Right kidney (tissue), 1 donor: ENCODE data around the gene PLA2G1B.

ENCODE experiments used
- DNase-seq: peaks from one replicate; pipeline ENCODE4 v3.0.0-alpha.2; 2016

PLA2G1B gene

DNA sequence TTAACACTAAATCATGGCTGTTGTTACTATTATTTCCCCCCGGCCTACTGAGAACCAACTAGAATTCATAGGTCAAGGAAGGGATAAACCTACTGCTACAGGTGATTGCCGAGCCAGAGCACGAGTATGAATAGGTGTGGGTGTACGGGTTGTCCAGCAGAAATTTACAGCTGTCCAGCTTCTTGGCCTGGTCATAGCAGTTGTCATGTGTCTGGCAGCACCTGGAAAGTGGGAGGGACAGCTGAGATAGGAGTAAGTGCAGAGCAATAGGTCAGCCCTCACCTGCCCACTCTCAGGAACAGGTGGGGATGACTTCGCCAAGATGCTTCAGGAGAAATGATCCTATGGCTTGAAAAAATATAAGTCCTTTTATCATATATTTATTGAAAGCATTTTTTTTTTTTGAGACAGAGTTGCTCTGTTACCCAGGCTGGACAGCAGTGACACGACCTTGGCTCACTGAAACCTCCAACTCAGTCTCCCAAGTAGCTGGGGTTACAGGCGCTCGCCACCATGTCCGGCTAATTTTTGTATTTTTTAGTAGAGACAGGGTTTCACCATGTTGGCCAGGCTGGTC lies 2.6 kb downstream of the PLA2G1B start:
- no peak for DNase-seq

DNA sequence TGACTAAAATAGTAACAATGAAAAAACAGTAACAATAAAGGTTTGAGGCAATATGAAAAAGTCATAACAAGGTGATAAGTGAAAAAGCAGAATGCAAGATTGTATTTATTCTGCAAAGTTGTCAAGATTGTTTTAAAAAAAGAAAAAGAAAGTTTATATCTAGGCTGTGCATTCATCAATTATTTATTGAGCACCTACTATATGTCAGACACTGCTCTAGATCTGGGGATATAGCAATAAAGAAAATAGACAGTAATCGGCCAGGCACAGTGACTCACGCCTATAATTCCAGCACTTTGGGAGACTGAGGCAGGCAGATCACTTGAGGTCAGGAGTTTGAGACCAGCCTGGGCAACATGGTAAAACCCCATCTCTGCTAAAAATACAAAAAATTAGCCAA lies 3.8 kb downstream of the PLA2G1B start:
- no peak for DNase-seq

DNA sequence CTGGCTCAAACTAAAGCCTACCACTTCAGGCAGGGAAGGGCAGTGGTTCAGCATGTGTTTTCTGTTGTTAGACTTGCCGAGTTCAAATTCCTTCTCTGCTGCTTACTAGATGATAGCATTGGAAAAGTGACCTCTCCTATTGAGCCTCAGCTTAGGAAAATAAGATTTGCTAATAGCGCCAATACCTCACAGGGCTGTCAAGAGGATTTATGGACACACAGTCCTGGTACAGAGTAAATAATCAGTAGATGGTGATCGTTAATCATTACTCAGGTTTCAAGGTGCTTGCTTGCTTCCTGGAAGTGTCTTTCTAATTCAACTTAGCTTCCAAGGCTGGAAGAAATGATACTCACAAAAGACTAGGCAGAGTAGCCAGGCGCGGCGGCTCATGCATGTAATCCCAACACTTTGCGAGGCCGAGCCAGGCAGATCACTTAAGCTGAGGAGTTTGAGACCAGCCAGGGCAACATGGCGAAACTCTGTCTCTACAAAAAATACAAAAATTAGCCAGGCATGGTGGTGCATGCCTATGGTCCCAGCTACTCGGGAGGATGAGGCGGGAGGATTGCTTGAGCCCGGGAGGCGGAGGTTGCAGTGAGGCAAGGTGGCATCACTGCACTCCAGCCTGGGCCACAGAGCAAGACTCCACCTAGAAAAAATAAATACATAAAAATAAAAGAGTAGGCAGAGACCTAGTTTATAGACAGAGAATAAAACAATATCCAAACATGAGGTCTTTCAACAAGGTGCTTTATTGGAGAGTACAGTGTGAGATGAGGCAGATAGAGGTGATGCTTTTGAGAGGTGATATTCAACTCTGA lies 6.0 kb downstream of the PLA2G1B start:
- DNase-seq = peak; percentile 55

DNA sequence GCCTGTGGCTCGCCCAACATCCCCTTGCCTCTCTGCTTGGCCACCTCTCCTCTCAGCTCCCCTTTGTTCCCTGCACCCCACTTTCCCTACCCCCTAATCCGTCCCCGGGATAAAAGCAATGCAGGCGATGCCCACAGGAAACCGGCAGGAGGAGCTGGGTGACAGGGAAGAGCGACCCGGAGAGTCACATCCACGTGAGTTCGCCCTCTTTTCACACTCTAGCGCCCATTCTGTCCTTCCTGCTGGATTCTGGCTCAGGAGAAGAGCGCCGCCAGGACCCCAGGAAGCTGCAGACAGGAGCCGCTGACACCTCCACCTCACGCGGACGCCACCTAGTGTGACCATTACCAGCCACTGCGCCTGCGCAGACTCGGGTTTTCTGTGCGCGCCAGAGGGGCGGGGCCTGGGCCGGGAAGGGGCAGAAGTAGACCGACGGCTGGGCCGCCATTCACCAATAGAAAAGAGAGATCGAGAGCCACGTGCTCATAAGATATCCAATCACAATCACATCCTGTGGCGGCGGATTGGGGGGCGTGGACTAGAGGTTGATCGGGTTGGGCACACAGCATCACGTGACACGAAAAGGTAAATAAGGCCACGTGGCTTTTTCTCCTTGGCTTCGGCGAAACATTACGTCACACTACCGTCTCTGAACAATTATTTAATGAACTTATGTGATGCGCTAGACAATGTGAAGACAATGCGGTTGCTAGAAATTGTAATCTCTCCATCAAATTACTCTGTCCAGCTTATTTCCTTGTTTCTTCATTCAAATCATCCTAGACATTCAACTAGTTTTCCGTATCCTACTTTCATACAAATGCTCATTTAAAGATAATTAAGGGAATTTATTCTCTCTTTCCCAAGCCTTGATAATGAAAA lies 10.1 kb downstream of the PLA2G1B start:
- peak; percentile 97 for DNase-seq

DNA sequence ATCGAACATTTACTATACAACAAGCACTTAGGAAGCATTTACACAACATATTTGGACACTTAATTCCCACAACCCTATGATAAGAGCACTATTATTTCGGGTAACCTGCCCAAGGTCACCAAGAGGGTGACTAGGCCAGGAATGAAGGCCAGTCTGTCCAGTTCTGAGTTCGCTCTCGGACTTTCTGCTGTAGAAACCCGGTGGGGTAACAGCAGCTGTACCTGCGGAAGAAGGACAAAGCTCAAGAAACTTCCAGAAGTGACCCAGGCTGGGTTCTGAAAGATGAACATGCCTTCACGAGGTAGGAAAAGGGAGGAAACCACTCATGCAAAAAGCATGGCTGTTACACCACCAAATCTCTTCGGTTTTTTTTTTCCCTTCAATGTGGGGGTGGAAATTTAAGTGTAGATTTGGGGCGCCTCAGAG lies 10.8 kb downstream of the PLA2G1B start:
- no peak for DNase-seq

DNA sequence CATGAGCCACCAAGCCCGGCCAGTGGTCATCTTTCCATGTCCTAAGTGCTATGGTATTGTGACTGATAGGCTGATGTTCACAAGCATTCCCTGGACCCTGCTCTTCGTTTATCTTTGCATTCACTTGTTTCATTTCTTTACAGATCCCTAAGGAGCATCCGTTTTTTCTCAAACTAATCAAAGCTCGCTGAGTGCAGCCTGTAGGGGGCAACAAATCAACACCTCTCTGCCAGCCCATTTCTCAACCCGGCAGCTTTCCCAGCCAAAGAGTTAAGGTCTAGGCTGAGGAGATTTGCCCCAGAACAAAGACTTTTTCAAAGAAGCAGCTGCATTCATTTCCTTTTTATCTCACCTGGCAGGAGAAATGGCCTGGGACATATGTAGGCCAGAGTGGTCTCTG lies 13.4 kb downstream of the PLA2G1B start:
- no peak for DNase-seq

DNA sequence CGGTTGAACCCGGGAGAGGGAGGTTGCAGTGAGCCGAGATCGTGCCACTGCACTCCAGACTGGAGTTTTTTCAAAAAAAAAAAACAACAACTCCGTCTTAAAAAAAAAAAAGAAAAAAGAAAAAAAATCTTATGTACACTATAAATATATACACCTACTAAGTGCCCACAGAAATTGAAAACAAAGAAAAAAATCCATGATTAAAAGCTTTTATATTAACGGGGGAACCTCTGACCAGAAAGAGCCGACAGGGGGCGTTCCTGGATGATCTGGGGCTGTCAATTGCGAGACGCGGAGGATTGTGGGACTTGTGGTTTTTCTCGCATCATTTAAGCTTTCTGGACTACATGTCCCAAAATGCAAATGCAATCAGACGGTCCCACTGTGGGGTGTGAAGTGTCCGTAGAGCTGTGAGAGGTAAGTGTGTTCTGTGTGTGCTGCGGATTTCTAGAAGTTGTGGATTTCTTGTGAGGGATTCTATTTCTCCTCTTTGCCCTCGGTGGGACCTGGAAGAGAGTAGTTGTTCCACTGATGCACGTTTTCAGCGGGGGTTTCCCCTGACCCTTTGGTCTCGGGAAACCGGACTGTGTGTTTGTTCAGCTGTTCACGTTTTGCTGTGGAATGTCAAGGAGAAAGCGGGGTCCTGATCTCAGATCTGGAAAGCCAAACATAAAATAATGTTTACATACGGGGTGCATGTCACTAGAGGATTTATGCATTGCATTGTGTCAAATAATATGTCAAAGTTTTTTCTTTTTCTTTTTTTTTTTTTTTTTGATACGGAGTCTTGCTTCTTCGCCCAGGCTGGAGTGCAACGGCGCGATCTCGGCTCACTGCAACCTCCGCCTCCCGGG lies 25.4 kb downstream of the PLA2G1B start, which contains the start of gene SIRT4:
SIRT4 (plus strand) TSS at position 360 of the 854 bp plus-strand sequence. CDS start 1,241 bp downstream, outside the sequence.
- DNase-seq = peak; percentile 93

DNA sequence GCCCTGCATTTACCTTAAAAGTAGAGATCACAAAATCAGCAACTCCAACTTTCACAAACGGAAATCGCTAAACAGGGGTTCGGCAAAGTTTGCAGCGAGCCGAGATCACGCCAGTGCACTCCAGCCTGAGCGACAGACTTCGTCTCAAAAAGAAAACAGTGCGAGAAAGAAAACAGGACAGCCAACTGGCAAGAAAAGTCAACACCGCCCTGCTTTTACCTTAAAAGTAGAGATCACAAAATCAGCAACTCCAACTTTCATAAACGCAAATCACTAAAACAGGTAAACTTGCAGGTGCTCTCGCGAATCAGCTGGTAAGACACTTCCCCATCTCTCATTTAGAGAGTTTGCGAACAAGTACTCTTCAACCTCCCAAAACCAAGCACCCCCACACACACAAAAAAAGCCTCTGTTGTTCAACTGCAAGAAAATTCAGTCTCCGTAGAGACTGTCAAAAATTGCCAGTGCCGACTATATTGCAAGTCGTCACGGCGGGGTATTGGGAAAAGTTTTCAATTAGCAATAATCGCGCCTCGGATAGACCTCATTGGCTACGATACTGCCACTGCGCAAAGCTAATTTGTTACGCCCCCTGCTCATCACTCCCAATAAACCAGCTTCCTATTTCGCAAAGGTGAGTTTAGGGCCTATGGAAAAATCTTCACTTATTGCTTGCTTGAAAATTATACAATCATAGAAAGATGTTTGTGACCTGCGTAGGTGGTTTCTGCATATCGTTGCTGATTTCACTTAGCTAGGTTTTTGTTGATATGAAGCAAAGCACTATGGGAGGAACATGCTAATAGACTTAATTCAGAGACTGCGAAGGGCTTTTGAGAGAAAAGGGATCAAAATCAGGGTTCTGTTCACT lies 34.7 kb downstream of the PLA2G1B start, which contains the start of gene RNU4-1:
RNU4-1 (minus strand) TSS at position 577 of the 871 bp plus-strand sequence.
- peak; percentile 94 for DNase-seq

DNA sequence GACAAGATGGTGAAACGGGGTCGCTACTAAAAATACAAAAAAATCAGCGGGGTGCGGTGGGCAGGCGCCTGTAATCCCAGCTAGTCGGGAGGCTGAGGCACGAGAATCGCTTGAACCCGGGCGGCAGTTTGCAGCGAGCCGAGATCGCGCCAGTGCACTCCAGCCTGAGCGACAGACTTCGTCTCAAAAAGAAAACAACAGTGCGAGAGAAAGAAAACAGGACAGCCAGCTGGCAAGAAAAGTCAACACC lies 35.2 kb downstream of the PLA2G1B start:
- DNase-seq = peak; percentile 89

DNA sequence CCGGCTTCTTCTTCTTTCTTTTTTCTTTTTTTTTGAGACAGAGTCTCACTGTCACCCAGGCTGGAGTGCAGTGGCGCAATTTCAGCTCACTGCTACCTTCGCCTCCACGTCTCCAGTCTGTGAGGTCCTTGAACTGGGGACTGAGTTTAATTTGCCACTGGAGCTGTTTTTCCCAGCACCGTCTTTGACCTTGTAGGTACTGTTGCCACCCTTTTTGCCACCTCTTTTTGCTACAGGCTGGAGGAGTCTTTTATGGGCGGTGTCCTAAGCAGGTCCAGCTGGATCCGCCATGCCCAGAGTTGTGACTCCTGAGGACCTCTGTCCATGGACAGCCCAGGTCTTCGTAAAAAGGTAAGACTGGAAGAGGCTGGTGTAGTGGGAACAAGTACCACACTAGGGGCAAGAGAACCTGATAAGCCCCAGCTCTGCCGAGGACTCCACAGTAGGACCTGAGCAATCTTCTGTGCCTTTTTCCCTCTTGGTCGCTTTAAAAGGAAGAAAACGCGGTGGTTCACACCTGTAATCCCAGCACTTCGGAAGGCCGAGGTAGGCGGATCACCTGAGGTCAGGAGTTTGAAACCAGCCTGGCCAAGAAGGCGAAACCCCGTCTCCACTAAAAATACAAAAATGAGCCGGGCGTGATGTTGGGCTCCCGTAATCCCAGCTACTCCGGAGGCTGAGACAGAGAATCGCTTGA lies 36.8 kb downstream of the PLA2G1B start:
- DNase-seq = peak; percentile 68

DNA sequence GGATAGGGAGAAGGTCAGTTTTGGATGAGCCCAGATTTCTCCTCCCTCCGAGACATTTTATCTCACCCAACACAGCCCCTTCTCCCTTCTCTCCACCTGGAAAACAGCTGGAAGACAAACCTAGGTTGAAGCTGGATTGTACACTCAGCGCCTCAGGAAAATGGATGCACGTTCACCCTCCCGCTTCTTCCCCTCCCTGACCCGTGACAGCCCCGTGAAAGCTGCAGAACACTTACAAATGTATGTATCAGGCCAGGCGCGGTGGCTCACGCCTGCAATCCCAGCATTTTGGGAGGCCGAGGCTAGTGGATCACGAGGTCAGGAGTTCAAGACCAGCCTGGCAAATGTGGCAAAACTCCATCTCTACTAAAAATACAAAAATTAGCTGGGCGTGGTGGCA lies 40.1 kb downstream of the PLA2G1B start:
- DNase-seq = no peak

DNA sequence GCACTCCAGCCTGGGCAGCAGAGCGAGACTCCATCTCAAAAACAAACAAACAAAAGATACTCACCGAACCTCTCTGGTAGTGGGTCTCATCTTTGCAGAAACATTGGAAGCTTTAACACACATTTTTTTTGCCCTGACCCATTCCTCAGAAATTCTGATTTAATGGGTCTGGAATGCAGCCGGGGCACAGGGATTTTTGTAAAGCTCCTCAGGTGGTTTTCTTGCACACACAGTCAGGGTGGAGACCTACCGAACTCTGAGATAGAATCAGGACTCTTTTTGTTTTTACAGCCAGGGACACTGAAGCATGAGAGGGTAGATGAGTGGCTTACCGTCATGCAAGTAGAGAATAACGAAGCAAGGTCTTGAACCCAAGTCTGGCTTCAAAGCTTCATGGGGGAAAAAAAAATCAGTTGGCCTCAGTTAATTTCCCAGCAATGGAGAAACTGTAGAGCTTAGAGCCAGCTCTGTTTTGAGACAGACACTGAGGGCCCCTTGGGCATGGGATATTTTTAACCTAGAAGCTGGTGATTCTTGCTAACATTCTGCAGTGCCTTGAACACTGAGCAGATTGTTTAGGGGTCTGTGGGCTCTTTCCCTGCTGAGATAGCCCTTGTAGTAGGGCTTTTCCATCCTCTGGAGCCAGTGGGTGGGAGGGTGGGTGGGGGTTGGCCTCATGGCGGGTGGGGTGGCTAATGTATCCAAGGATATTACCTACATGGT lies 40.6 kb downstream of the PLA2G1B start:
- DNase-seq = no peak

DNA sequence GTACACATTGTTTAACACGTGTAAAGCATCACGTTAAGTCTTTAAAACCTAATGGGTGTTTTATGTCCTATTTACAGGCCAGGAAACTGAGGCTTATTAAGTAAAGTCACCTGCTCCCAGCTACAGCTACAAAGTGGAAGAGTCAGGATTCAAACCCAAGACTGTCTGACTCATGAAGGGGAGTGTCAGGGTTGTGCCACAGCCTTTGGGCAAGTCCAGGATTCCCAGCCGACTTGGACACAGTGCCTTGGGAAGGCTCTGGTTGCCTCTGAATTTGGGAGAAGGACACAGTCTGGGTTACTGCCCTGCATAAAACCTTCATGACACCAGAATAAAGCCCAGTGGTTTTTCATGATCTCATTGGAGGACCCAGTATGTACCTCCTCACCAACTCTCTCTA lies 43.2 kb downstream of the PLA2G1B start:
- no peak for DNase-seq

DNA sequence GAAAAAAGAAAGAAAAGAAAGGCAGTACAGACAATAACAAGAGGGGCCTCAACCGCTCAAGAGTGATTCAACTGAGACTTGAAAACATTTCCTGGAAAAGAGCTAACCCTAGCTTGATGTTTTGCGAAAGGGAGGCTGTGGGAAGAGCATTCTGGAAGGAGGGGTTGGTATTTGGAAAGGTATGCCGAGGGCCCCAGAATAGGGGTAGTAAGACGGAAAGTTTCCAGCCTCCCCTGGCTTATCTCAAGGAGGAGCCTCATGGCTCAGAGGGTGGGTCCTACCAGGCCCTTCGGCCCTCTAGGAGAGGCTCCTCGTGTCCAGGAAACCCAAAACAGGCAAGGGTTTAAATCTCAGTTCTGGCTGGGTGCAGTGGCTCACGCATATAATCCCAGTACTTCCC lies 44.3 kb downstream of the PLA2G1B start:
- DNase-seq = no peak

DNA sequence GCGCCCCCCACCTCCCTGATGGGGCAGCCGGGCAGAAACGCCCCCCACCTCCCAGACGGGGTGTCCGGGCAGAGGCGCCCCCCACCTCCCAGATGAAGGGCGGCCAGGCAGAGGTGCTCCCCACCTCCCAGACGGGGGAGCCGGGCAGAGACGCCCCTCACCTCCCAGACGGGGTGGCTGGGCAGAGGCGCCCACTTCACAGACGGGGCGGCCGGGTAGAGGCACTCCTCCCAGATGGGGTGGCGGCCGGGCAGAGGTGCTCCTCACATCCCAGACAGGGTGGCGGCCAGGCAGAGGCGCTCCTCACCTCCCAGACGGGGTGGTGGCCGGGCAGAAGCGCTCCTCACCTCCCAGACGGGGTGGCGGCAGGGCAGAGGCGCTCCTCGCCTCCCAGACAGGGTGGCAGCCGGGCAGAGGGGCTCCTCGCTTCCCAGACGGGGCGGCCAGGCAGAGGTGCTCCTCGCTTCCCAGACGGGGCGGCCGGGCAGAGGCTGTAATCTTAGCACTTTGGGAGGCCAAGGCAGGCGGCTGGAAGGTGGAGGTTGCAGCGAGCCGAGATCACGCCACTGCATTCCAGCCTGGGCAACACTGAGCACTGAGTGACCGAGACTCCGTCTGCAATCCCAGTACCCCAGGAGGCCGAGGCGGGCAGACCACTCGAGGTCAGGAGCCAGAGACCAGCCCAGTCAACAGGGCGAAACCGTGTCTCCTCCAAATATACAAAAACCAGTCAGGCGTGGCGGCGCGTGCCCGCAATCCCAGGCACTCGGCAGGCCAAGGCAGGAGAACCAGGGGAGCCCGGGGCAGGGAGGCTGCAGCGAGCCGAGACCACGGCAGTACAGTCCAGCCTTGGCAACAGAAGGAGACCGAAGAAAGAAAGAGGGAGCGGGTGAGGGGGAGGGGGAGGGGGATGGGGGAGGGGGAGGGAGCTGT lies 49.2 kb downstream of the PLA2G1B start:
- DNase-seq = no peak

DNA sequence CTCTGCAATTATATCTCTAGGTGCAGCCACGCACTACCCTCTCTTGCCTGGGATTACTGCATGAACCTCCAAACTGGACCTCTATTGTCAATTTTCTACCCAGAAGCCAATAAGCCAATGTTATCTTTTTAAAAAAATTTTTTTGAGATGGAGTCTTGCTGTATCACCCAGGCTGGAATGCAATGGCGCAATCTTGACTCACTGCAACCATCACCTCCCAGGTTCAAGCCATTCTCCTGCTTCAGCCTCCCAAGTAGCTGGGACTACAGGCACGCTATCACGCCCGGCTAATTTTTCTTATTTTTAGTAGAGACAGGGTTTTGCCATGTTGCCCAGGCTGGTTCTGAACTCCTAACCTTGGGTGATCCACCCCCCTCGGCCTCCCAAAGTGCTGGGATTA lies 50.8 kb downstream of the PLA2G1B start:
- DNase-seq = no peak
